SK-N-SH treated with all-trans-retinoic acid at 6 μM for 48 hours (cell line): ENCODE results near the gene GNS.

Experiments used
- ATAC-seq: fragments of 200-7000 bp; cut with Tn5 transposase; 3 replicates; pipeline ENCODE4 v1.9.1; 2020; ENCODE audit warnings: mild to moderate bottlenecking, moderate library complexity
- ARNTL ChIP-seq: fragments of 450-650 bp; formaldehyde crosslinking; IDR thresholded peaks from 2 replicates; pipeline ENCODE4 v1.5.0; 2020; ENCODE audit warnings: low read depth, mild to moderate bottlenecking, moderate library complexity, borderline replicate concordance
- BACH2 ChIP-seq: fragments of 250-450 bp; sonication (Bioruptor Pico); IDR thresholded peaks from 2 replicates; pipeline ENCODE4 v1.9.0; 2021; ENCODE audit warnings: mild to moderate bottlenecking, borderline replicate concordance
- CSDC2 ChIP-seq: fragments of 250-450 bp; sonication (Bioruptor Pico); IDR thresholded peaks from 2 replicates; pipeline ENCODE4 v1.5.0; 2020; ENCODE audit warnings: mild to moderate bottlenecking, moderate library complexity
- ESRRG ChIP-seq: fragments of 250-450 bp; sonication (Bioruptor Pico); IDR thresholded peaks from 2 replicates; pipeline ENCODE4 v1.6.1; 2021; ENCODE audit warnings: mild to moderate bottlenecking
- GLIS3 ChIP-seq: fragments of 250-450 bp; sonication (Bioruptor Pico); IDR thresholded peaks from 2 replicates; pipeline ENCODE4 v1.5.0; 2020; ENCODE audit warnings: mild to moderate bottlenecking, moderate library complexity
- ISL1 ChIP-seq: fragments of 250-450 bp; sonication (Bioruptor Pico); IDR thresholded peaks from 2 replicates; pipeline ENCODE4 v2.1.2; 2022; ENCODE audit warnings: mild to moderate bottlenecking, moderate library complexity
- OSR1 ChIP-seq: fragments of 250-450 bp; sonication (Bioruptor Pico); IDR thresholded peaks from 2 replicates; pipeline ENCODE4 v1.8.0; 2022; ENCODE audit warnings: moderate library complexity, mild to moderate bottlenecking, inconsistent platforms
- PPARA ChIP-seq: fragments of 250-450 bp; sonication (Bioruptor Pico); IDR thresholded peaks from 2 replicates; pipeline ENCODE4 v1.5.0; 2020; ENCODE audit warnings: mild to moderate bottlenecking, borderline replicate concordance
- RARB ChIP-seq: fragments of 250-450 bp; sonication (Bioruptor Pico); IDR thresholded peaks from 2 replicates; pipeline ENCODE4 v1.8.0; 2021; ENCODE audit warnings: mild to moderate bottlenecking, moderate library complexity
- SNAI2 ChIP-seq: fragments of 250-450 bp; sonication (Bioruptor Pico); IDR thresholded peaks from 2 replicates; pipeline ENCODE4 v1.5.0; 2020; ENCODE audit warnings: mild to moderate bottlenecking, moderate library complexity
- TCF4 ChIP-seq: fragments of 250-450 bp; sonication (Bioruptor Pico); IDR thresholded peaks from 2 replicates; pipeline ENCODE4 v1.8.0; 2021; ENCODE audit warnings: mild to moderate bottlenecking, moderate library complexity, borderline replicate concordance
- TOX ChIP-seq: fragments of 250-450 bp; sonication (Bioruptor Pico); IDR thresholded peaks from 2 replicates; pipeline ENCODE4 v1.8.0; 2021; ENCODE audit warnings: mild to moderate bottlenecking, moderate library complexity, borderline replicate concordance
- ZC3H10 ChIP-seq: fragments of 250-450 bp; sonication (Bioruptor Pico); IDR thresholded peaks from 2 replicates; pipeline ENCODE4 v1.5.1; 2021; ENCODE audit warnings: mild to moderate bottlenecking, moderate library complexity
- ZFP3 ChIP-seq: fragments of 250-450 bp; sonication (Bioruptor Pico); IDR thresholded peaks from 2 replicates; pipeline ENCODE4 v1.5.0; 2020; ENCODE audit warnings: mild to moderate bottlenecking, moderate library complexity
- ZFP30 ChIP-seq: fragments of 450-650 bp; formaldehyde crosslinking; IDR thresholded peaks from 2 replicates; pipeline ENCODE4 v1.5.0; 2022; ENCODE audit warnings: mild to moderate bottlenecking, moderate library complexity
- ZNF70 ChIP-seq: fragments of 450-650 bp; formaldehyde crosslinking; IDR thresholded peaks from 2 replicates; pipeline ENCODE4 v1.5.0; 2020; ENCODE audit warnings: mild to moderate bottlenecking, moderate library complexity
- ZNF8 ChIP-seq: fragments of 450-650 bp; formaldehyde crosslinking; IDR thresholded peaks from 2 replicates; pipeline ENCODE4 v1.5.0; 2020; ENCODE audit warnings: mild to moderate bottlenecking, moderate library complexity
- TF ChIP-seq, protein P1 (sequence below): fragments of 250-450 bp; sonication (Bioruptor Pico); IDR thresholded peaks from 2 replicates; pipeline ENCODE4 v1.5.1; 2021; ENCODE audit warnings: mild to moderate bottlenecking, moderate library complexity
- TF ChIP-seq, protein P2 (sequence below): fragments of 250-450 bp; sonication (Bioruptor Pico); IDR thresholded peaks from 2 replicates; pipeline ENCODE4 v1.8.0; 2021; ENCODE audit warnings: low read depth, mild to moderate bottlenecking, moderate library complexity, borderline replicate concordance
- TF ChIP-seq, protein P3 (sequence below): fragments of 250-450 bp; sonication (Bioruptor Pico); IDR thresholded peaks from 2 replicates; pipeline ENCODE4 v1.5.0; 2020; ENCODE audit warnings: mild to moderate bottlenecking, moderate library complexity
- TF ChIP-seq, protein P4 (sequence below): fragments of 250-450 bp; sonication (Bioruptor Pico); IDR thresholded peaks from 2 replicates; pipeline ENCODE4 v1.8.0; 2020; ENCODE audit warnings: mild to moderate bottlenecking, moderate library complexity, borderline replicate concordance
- TF ChIP-seq, protein P5 (sequence below): fragments of 250-450 bp; sonication (Bioruptor Pico); IDR thresholded peaks from 2 replicates; pipeline ENCODE4 v1.5.1; 2020; ENCODE audit warnings: low read depth, mild to moderate bottlenecking, moderate library complexity

GNS gene

DNA sequence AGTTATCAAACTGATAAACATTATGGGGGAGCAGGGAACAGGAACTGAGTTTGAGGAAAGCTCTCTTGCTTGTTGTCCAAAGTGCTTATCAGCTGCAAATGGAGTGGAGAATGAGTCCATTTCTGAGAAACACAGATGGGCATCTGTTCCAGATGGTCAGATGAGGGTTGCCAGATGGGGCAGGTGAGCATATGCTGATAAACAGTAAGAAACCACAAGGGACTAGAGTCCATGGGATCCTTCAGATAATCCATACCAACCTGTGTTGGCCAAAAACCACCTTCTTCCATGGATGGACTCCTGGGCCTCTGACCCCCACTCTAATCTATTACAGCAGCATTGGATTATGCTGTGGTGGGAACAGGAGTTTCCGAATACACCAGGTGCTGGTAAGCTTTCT lies 38.3 kb downstream of the GNS start:
- no peak for ATAC-seq
- no peak for TF ChIP-seq ZNF8
- no peak for TF ChIP-seq ZFP30 (CRISPR knock-in tag)
- TF ChIP-seq, protein P1, sequence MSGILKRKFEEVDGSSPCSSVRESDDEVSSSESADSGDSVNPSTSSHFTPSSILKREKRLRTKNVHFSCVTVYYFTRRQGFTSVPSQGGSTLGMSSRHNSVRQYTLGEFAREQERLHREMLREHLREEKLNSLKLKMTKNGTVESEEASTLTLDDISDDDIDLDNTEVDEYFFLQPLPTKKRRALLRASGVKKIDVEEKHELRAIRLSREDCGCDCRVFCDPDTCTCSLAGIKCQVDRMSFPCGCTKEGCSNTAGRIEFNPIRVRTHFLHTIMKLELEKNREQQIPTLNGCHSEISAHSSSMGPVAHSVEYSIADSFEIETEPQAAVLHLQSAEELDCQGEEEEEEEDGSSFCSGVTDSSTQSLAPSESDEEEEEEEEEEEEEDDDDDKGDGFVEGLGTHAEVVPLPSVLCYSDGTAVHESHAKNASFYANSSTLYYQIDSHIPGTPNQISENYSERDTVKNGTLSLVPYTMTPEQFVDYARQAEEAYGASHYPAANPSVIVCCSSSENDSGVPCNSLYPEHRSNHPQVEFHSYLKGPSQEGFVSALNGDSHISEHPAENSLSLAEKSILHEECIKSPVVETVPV (CRISPR knock-in tag), result no peak
- no peak for TF ChIP-seq TCF4
- TF ChIP-seq, protein P2, sequence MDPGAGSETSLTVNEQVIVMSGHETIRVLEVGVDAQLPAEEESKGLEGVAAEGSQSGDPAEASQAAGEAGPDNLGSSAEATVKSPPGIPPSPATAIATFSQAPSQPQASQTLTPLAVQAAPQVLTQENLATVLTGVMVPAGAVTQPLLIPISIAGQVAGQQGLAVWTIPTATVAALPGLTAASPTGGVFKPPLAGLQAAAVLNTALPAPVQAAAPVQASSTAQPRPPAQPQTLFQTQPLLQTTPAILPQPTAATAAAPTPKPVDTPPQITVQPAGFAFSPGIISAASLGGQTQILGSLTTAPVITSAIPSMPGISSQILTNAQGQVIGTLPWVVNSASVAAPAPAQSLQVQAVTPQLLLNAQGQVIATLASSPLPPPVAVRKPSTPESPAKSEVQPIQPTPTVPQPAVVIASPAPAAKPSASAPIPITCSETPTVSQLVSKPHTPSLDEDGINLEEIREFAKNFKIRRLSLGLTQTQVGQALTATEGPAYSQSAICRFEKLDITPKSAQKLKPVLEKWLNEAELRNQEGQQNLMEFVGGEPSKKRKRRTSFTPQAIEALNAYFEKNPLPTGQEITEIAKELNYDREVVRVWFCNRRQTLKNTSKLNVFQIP, result no peak
- no peak for TF ChIP-seq ZFP3 (CRISPR knock-in tag)
- TF ChIP-seq, protein P3, sequence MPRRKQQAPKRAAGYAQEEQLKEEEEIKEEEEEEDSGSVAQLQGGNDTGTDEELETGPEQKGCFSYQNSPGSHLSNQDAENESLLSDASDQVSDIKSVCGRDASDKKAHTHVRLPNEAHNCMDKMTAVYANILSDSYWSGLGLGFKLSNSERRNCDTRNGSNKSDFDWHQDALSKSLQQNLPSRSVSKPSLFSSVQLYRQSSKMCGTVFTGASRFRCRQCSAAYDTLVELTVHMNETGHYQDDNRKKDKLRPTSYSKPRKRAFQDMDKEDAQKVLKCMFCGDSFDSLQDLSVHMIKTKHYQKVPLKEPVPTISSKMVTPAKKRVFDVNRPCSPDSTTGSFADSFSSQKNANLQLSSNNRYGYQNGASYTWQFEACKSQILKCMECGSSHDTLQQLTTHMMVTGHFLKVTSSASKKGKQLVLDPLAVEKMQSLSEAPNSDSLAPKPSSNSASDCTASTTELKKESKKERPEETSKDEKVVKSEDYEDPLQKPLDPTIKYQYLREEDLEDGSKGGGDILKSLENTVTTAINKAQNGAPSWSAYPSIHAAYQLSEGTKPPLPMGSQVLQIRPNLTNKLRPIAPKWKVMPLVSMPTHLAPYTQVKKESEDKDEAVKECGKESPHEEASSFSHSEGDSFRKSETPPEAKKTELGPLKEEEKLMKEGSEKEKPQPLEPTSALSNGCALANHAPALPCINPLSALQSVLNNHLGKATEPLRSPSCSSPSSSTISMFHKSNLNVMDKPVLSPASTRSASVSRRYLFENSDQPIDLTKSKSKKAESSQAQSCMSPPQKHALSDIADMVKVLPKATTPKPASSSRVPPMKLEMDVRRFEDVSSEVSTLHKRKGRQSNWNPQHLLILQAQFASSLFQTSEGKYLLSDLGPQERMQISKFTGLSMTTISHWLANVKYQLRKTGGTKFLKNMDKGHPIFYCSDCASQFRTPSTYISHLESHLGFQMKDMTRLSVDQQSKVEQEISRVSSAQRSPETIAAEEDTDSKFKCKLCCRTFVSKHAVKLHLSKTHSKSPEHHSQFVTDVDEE (CRISPR knock-in tag), result no peak
- no peak for TF ChIP-seq SNAI2
- no peak for TF ChIP-seq ZC3H10 (CRISPR knock-in tag)
- no peak for TF ChIP-seq PPARA (CRISPR knock-in tag)
- no peak for TF ChIP-seq CSDC2
- TF ChIP-seq TOX, result no peak
- TF ChIP-seq, protein P4, sequence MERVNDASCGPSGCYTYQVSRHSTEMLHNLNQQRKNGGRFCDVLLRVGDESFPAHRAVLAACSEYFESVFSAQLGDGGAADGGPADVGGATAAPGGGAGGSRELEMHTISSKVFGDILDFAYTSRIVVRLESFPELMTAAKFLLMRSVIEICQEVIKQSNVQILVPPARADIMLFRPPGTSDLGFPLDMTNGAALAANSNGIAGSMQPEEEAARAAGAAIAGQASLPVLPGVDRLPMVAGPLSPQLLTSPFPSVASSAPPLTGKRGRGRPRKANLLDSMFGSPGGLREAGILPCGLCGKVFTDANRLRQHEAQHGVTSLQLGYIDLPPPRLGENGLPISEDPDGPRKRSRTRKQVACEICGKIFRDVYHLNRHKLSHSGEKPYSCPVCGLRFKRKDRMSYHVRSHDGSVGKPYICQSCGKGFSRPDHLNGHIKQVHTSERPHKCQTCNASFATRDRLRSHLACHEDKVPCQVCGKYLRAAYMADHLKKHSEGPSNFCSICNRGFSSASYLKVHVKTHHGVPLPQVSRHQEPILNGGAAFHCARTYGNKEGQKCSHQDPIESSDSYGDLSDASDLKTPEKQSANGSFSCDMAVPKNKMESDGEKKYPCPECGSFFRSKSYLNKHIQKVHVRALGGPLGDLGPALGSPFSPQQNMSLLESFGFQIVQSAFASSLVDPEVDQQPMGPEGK (CRISPR knock-in tag), result no peak
- no peak for TF ChIP-seq ISL1 (CRISPR knock-in tag)
- TF ChIP-seq ZNF70 (CRISPR knock-in tag), result no peak

DNA sequence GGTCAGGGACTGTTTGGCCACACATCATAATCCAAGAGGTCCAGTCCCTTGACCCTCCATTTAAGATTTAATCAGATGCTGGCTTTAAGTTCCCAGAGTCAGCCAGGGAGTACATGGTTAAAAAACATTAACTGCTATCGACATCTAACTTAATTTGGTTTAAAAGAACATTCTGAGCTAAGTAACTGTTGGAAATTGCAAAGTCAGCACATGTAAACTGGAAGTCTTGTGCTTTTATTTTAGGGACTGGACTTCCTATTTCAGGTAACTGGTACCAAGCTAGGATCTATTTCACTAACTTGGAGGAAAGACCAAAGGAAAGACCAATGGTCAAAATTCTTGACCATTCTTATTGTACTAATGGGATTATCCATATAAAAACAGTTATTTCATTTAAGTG lies 40.6 kb downstream of the GNS start:
- ATAC-seq, result no peak
- TF ChIP-seq, protein P5, sequence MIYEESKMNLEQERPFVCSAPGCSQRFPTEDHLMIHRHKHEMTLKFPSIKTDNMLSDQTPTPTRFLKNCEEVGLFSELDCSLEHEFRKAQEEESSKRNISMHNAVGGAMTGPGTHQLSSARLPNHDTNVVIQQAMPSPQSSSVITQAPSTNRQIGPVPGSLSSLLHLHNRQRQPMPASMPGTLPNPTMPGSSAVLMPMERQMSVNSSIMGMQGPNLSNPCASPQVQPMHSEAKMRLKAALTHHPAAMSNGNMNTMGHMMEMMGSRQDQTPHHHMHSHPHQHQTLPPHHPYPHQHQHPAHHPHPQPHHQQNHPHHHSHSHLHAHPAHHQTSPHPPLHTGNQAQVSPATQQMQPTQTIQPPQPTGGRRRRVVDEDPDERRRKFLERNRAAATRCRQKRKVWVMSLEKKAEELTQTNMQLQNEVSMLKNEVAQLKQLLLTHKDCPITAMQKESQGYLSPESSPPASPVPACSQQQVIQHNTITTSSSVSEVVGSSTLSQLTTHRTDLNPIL (CRISPR knock-in tag), result no peak
- TF ChIP-seq RARB (CRISPR knock-in tag), result no peak
- no peak for TF ChIP-seq ESRRG
- TF ChIP-seq, protein P3 (CRISPR knock-in tag), result no peak
- TF ChIP-seq ISL1 (CRISPR knock-in tag), result no peak
- no peak for TF ChIP-seq GLIS3 (CRISPR knock-in tag)

DNA sequence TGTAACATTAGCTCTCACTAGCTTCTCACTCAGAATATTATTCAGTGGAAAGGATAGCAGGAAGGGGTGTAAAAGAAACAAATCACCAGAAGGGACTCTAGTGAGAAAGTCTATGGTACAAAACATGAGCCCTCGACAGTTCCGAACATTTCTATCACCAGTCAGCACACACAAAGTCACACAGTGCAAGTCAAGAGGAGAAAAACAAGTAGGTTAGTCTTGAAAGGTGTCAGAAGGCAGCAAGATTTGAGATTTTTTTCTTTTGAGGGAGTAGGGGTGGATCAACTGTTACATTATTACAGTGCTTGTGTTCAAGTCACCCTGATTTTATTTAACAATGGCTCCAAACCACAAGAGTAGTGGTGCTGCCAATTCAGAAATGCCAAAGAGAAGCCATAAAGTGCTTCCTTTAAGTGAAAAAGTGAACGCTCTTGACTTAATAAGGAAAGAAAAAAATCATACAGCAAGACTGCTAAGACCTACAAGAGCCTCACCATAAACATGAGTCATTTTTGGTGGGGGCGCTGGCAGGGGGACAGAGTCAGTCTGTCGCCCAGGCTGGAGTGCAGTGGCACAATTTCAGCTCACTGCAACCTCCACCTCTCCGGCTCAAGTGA lies 42.3 kb downstream of the GNS start:
- no peak for ATAC-seq
- TF ChIP-seq OSR1 (CRISPR knock-in tag) (no peak), ARNTL (CRISPR knock-in tag) (no peak), BACH2 (CRISPR knock-in tag) (no peak), ESRRG (no peak), TCF4 (no peak), ZNF70 (CRISPR knock-in tag) (no peak), PPARA (CRISPR knock-in tag) (no peak), CSDC2 (no peak), TOX (no peak)
- TF ChIP-seq, protein P1 (CRISPR knock-in tag), result no peak
- TF ChIP-seq, protein P4 (CRISPR knock-in tag), result no peak
